Measurements from ENCODE around the gene RBMS3. TPM values are rescaled to one million over a fixed set of nuclear protein-coding genes. Genes with fewer than 3 reads are reported as not detected.

Gene RBMS3
- total RNA-seq, 1 donor from 2014 or later: 33.0 TPM

- H3K27me3 ChIP-seq (ENCODE audit: insufficient read depth, low read length): no peaks in the 10 kb centered on the region
- no peak overlapping the region for H3K4me3 ChIP-seq (ENCODE audit: insufficient read depth, low read depth, low read length)
- Mint-ChIP-seq H3K9me3 (ENCODE audit: unreplicated experiment) (no peaks in the 10 kb centered on the region), H3K36me3 (ENCODE audit: low read depth, unreplicated experiment) (no peaks in the 10 kb centered on the region), H3K4me1 (ENCODE audit: low read depth, unreplicated experiment) (peaks cover 24% of the 10 kb centered on the region), H3K27me3 (ENCODE audit: low read depth, unreplicated experiment) (no peaks in the 10 kb centered on the region), H3K4me3 (ENCODE audit: unreplicated experiment) (no peak overlapping the region), H3K27ac (ENCODE audit: unreplicated experiment) (no peak overlapping the region)
- no peaks in the 10 kb centered on the region for H3K4me1 ChIP-seq (ENCODE audit: insufficient read depth, low read length)
- H3K9me3 ChIP-seq (ENCODE audit: insufficient read depth, low read depth, low read length): no peaks in the 10 kb centered on the region
- H3K27ac ChIP-seq (ENCODE audit: low read depth, low read length): no peak overlapping the region
- no peak overlapping the region for H2AFZ ChIP-seq (ENCODE audit: low read depth, low read length)
- no peak for FAIRE-seq
- no peaks in the 10 kb centered on the region for H3K36me3 ChIP-seq (ENCODE audit: insufficient read depth, low read length)
- H3K4me2 ChIP-seq (ENCODE audit: low read length): no peak overlapping the region
- peak; percentile 30 for DNase-seq (ENCODE audit: low read depth)
- TF ChIP-seq, protein P1, sequence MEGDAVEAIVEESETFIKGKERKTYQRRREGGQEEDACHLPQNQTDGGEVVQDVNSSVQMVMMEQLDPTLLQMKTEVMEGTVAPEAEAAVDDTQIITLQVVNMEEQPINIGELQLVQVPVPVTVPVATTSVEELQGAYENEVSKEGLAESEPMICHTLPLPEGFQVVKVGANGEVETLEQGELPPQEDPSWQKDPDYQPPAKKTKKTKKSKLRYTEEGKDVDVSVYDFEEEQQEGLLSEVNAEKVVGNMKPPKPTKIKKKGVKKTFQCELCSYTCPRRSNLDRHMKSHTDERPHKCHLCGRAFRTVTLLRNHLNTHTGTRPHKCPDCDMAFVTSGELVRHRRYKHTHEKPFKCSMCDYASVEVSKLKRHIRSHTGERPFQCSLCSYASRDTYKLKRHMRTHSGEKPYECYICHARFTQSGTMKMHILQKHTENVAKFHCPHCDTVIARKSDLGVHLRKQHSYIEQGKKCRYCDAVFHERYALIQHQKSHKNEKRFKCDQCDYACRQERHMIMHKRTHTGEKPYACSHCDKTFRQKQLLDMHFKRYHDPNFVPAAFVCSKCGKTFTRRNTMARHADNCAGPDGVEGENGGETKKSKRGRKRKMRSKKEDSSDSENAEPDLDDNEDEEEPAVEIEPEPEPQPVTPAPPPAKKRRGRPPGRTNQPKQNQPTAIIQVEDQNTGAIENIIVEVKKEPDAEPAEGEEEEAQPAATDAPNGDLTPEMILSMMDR (IDR thresholded peaks at IDR 0.05; ENCODE audit: insufficient read depth, low read depth, low read length): no peak
- no peak for TF ChIP-seq EZH2 (IDR thresholded peaks at IDR 0.05; ENCODE audit: insufficient read depth, low read length)
- H4K20me1 ChIP-seq (ENCODE audit: insufficient read depth, low read length): peaks cover 15% of the 10 kb centered on the region
- H3K79me2 ChIP-seq (ENCODE audit: insufficient read depth, low read length): peaks cover 15% of the 10 kb centered on the region
- H3K9ac ChIP-seq (ENCODE audit: low read length): no peak overlapping the region
Observed at GRCh38 chr3:29412110-29412509, 131.2 kb downstream of the RBMS3 start.

DNA sequence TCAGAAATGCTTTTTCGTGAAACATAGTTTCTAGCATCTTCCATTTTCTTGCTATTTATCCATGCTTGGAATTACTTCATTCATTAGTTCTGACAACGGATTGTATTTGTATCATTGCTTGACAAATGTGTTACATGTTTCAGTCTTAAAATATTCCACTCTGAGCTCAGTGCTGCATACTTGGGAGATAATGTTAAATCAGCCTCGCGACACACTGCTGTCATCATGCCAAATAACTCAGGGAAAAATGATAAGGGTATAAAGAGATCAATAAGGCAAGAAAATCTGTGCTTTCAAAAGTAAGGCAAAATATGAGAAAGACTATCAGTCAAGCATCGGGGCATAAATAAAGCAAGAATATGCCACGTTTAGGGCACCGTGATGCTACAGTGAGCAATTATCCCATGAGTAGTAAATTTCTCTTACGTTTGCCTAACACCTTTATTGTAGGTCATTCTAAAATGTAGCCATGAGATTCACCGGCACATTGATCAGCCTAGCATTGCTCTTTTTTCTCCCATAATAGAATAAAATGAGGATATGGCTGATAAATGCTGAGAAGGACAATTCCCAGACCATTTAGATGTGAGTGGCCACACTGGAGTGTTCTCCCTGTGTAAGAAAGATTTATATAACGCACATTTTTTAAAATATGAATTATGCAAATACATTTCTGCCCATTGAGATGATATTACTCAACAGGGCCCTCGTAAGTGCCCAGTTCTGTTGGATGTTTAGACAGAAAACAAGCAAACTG lies 133.8 kb downstream of the RBMS3 start:
- Histone ChIP-seq H3K4me3 (ENCODE audit: insufficient read depth, low read depth, low read length) (no peak overlapping the region), H3K27me3 (ENCODE audit: insufficient read depth, low read length) (no peaks in the 10 kb centered on the region), H3K4me1 (ENCODE audit: insufficient read depth, low read length) (no peaks in the 10 kb centered on the region), H3K4me2 (ENCODE audit: low read length) (no peak overlapping the region), H2AFZ (ENCODE audit: low read depth, low read length) (no peak overlapping the region), H3K27ac (ENCODE audit: low read depth, low read length) (no peak overlapping the region), H3K36me3 (ENCODE audit: insufficient read depth, low read length) (no peaks in the 10 kb centered on the region), H4K20me1 (ENCODE audit: insufficient read depth, low read length) (peaks cover 15% of the 10 kb centered on the region), H3K9ac (ENCODE audit: low read length) (no peak overlapping the region), H3K9me3 (ENCODE audit: insufficient read depth, low read depth, low read length) (no peaks in the 10 kb centered on the region), H3K79me2 (ENCODE audit: insufficient read depth, low read length) (peaks cover 14% of the 10 kb centered on the region)
- no peaks in the 10 kb centered on the region for H3K36me3 Mint-ChIP-seq (ENCODE audit: low read depth, unreplicated experiment)
- FAIRE-seq (no peak), DNase-seq (ENCODE audit: low read depth) (no peak)
- H3K4me3 Mint-ChIP-seq (ENCODE audit: unreplicated experiment): no peak overlapping the region
- peaks cover 24% of the 10 kb centered on the region for H3K4me1 Mint-ChIP-seq (ENCODE audit: low read depth, unreplicated experiment)
- H3K9me3 Mint-ChIP-seq (ENCODE audit: unreplicated experiment): no peaks in the 10 kb centered on the region
- no peaks in the 10 kb centered on the region for H3K27me3 Mint-ChIP-seq (ENCODE audit: low read depth, unreplicated experiment)
- TF ChIP-seq, protein P1 (IDR thresholded peaks at IDR 0.05; ENCODE audit: insufficient read depth, low read depth, low read length): no peak
- TF ChIP-seq EZH2 (IDR thresholded peaks at IDR 0.05; ENCODE audit: insufficient read depth, low read length): no peak
- no peak overlapping the region for H3K27ac Mint-ChIP-seq (ENCODE audit: unreplicated experiment)
